Astrocyte of the spinal cord (primary cell): Measurements from ENCODE around the gene NT5M.
"Not testable (repeated sequence)": the region's sequence is repeated elsewhere in the genome, so short reads cannot be mapped to it uniquely, and the experiment has no call there.

Experiments
- DNase-seq: peaks from one replicate; pipeline ENCODE4 v3.0.0; 2011; ENCODE audit warnings: low read depth, low spot score
- H3K4me3 ChIP-seq: 2 replicates; pipeline ENCODE4 v1.5.1; 2011; ENCODE audit warnings: low read depth, mild to moderate bottlenecking, low read length, moderate library complexity
- in situ Hi-C: cut with HindIII; loops from 2 replicates; pipeline ENCODE4 v1.10.0; 2017; ENCODE audit warnings: low sequenced_read_pairs
- TF ChIP-seq, protein P1 (sequence below): IDR thresholded peaks from 2 replicates; pipeline ENCODE4 v1.5.1; 2012; ENCODE audit warnings: low read depth, mild to moderate bottlenecking, low read length, inconsistent platforms

NT5M gene

DNA sequence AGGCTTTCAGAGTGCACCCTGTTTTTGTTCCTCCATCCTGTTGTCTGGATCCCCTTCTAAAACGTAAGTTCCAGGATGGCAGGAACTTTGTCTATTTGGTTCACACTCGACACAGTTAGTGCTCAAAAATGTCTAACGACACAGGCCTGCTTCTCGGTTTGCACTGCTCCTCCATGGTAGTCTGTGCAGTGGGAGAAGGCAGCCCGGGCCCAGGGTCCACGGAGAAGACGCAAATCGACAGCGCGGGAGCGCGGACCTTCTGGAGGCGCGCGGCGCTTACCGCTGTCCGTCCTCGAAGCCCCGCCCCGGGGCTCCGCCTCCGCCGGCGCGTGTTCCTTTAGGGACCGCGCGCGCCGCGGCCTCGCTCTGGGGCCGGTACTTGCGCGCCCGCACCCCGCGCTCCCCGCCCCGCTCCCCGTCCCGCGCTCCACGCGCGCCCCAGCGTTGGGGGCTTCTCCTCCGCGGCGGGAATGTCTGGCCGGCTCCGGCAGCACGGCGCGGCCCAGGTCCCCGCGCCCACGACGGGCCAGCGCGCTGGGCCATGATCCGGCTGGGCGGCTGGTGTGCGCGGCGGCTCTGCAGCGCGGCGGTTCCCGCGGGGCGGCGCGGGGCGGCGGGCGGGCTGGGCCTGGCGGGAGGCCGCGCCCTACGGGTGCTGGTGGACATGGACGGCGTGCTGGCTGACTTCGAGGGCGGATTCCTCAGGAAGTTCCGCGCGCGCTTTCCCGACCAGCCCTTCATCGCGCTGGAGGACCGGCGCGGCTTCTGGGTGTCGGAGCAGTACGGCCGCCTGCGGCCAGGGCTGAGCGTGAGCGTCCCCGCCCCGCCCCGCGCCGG lies at the start of gene NT5M:
NT5M (plus strand) TSS at position 364 of the 837 bp plus-strand sequence; CDS start at position 542, 178 bp downstream.
- DNase-seq: peak; percentile 46
- TF ChIP-seq, protein P1, sequence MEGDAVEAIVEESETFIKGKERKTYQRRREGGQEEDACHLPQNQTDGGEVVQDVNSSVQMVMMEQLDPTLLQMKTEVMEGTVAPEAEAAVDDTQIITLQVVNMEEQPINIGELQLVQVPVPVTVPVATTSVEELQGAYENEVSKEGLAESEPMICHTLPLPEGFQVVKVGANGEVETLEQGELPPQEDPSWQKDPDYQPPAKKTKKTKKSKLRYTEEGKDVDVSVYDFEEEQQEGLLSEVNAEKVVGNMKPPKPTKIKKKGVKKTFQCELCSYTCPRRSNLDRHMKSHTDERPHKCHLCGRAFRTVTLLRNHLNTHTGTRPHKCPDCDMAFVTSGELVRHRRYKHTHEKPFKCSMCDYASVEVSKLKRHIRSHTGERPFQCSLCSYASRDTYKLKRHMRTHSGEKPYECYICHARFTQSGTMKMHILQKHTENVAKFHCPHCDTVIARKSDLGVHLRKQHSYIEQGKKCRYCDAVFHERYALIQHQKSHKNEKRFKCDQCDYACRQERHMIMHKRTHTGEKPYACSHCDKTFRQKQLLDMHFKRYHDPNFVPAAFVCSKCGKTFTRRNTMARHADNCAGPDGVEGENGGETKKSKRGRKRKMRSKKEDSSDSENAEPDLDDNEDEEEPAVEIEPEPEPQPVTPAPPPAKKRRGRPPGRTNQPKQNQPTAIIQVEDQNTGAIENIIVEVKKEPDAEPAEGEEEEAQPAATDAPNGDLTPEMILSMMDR: no peak

DNA sequence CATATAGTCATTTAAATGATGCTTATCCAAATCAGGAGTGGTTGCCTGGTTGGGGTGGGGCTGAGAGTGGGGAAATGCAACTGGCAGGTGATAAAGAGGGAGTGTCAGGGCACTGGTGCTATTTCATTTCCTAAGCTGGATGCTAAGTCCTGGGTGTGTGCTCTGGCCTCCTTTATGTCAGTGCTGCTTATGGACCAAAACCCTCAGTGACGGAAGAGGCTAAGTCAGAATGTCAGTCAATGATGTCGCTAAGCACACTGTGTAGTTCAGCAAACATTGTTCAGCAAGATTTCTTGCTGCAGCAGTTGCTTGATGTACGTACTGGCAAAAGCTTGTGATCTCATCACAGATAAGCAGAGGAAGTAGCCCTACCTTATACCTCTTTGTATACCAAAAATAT lies 49.8 kb upstream of the NT5M start:
- in situ Hi-C loops: no loop called here
- no peak overlapping the region for H3K4me3 ChIP-seq
- TF ChIP-seq, protein P1: no peak
- no peak for DNase-seq

More for the DNA sequence above, at the start of gene NT5M:
- in situ Hi-C loops: no loop called here
- H3K4me3 ChIP-seq: peak within 1 kb of the TSS; percentile 46

DNA sequence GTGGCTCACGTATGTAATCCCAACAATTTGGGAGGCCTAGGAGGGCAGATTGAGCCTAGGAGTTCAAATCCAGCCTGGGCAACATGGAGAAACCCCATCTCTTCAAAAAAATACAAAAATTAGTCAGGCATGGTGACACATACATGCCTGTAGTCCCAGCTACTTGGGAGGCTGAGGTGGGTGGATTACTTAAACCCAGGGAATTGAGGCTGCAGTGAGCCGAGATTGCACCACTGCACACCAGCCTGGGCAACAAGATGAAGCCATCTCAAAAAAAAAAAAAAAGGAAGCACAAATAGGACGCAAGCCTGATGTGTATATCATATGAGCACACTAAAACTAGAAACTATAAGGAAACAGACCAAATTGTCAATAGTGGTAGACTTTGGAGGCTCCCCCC lies 49.1 kb upstream of the NT5M start:
- no peak overlapping the region for H3K4me3 ChIP-seq
- TF ChIP-seq, protein P1: no peak
- DNase-seq: no peak
- in situ Hi-C loops: no loop called here

DNA sequence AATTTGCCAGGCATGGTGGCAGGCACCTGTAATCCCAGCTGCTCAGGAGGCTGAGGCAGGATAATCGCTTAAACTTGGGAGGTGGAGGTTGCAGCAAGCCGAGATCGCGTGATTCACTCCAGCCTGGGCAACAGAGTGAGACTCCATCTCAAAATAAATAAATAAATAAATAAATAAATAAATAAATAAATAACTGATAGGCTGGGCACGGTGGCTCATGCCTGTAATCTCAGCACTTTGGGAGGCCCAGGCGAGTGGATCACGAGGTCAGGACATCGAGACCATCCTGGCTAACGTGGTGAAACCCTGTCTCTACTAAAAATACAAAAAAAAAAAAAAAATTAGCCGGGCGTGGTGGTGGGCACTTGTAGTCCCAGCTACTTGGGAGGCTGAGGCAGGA lies 47.5 kb upstream of the NT5M start:
- DNase-seq, H3K4me3 ChIP-seq, in situ Hi-C loops: not testable (repeated sequence)

- TF ChIP-seq, protein P1: no peak
- H3K4me3 ChIP-seq: no peak overlapping the region
- in situ Hi-C loops: no loop called here
- no peak for DNase-seq
Observed at GRCh38 chr17:17256316-17256715, 46.9 kb upstream of the NT5M start.

GRCh38 chr17:17258011-17258410 lies 45.2 kb upstream of the NT5M start:
- no peak overlapping the region for H3K4me3 ChIP-seq
- TF ChIP-seq, protein P1: no peak
- in situ Hi-C loops: no loop called here
- no peak for DNase-seq

- TF ChIP-seq, protein P1: no peak
- in situ Hi-C loops: no loop called here
- no peak overlapping the region for H3K4me3 ChIP-seq
- DNase-seq: no peak
Observed at GRCh38 chr17:17258998-17259397, 44.2 kb upstream of the NT5M start.
